DMS 273 (cell line): ENCODE measurements around the gene MED16.
A peak's percentile ranks its signal among the peaks of the same experiment; 100 is the strongest.
"Not testable (repeated sequence)": the region's sequence is repeated elsewhere in the genome, so short reads cannot be mapped to it uniquely, and the experiment has no call there.

Experiments used
- DNase-seq: peaks from one replicate; lab custom pipeline; 2025; ENCODE audit not compliant: unreplicated experiment; lab: John Stamatoyannopoulos, UW

Gene MED16

DNA sequence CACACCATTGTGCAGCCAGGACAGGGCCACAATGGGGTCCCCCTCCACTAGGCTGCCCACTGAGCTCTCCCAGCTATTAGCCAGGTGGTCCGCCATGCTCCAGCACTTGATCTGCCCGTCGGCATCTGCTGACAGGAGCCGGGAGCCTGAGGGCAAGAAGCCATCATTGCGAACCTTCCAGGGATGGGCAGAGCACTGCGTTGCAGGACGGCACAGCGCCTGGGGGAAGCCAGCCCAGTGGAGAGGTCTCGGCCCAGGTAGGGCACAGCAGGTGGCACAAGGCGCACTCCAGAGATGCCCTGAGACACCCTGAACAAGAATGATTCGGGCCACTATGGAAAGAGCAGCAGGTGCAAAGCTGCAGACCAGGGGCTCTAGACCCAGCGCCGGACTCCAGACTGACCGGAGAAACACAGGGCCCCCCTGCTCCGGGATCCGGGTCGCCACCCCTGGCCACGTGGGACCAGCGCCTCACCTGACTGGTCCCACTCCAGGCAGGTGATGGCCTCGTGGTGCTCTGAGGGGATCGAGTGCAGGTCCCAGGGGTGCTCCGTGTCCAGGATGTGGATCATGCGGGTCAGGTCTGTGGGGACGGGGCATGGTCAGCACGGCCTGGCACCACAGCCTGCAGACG, 3.2 kb downstream of the MED16 start:
- no peak for DNase-seq

DNA sequence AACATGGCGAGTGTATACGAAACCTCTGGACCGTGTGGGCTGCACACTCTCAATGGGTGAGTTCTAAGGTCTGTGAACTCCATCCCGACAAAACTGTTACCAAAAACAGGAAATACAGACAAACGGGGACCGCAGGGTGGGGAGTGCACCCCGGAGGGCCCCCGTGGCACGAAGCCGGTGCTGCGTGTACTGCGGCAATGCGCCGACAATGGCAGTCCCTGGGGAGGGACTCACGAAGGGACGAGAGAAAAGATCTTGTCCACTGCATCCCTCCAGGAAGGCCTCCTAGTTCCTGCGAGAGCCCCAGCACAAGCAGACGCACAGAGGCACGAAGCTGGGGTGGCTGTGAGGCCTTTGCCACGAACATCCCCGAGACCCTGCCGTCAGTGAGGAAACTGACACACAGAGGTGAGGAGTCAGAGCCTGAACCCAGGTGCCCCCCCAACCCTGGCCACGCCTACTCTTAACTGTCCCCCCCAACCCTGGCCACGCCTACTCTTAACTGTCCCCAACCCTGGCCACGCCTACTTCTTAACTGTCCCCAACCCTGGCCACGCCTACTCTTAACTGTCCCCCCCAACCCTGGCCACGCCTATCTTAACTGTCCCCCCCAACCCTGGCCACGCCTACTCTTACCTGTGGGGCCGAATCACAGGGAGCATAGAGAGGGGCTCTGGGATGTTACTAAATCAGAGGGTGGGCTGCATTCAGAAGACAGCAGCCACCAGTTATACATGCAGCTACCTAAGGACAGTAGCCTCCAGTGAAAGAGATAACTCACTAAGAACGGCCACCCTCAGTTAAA, 4.2 kb downstream of the MED16 start:
- no peak for DNase-seq

DNA sequence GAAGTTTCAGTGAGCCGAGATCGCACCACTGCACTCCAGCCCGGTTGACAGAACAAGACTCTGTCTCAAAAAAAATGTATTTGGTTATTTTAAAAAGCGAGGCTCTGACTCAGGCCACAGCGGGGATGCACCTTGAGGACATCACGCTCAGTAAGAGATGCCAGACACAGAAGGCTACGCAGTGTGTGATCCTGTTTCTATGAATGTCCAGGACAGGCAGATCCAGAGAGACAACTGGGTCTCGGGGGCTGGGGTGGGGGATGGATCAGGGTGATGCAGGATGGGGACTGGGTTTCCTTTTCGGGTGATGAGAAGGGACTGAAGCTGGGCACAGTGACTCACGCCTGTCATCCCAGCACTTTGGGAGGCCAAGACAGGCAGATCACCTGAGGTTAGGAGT, 5.4 kb downstream of the MED16 start:
- no peak for DNase-seq

DNA sequence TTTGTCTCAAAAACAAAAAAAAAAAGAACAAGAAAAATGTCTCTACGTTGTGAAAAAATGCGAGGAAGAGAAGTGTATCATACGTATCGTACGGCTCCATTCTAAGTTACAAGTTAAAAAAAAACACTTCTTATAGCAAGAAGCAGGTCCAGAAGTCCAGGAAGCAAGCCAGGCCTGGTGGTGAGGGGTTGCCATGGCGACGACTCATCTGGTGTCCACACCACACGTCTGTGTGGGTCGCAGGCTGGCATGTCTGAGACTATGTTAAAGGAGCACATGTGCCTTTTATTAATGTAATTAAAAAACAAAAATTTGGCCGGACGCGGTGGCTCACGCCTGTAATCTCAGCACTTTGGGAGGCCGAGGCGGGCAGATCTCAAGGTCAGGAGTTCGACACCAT, 5.9 kb downstream of the MED16 start:
- DNase-seq, result peak; percentile 59

DNA sequence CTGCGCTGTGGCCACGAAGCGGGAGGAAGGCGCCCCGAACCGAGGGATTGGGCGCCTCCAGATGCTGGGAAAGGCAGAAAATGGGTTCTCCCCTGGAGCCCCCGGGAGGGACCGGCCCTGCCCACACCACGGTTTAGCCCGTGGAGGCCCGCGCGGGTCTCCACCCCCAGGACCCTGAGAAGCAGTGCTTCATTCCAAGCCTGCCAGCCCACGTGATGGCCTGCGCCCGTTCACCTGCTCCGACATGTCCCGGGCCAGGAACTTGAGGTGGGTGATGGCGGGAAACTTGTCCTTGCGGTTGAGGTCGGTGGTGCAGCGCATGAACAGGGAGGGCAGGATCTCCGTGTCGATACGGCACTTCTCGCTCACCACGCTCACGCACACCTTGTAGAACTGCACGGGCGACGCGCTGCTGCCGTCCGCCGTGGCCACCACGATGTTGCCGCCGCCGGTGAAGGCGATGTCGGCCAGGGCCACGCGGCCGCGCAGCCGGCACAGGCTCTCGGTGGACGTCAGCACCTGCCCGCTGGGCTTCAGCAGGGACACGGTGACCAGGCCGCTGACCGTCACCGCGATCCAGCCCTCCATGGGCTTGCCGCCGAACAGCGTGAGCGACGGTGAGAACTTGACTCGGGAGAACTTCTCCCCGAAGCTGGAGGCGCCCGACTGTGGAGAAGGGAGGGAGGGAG, 7.3 kb downstream of the MED16 start:
- no peak for DNase-seq

DNA sequence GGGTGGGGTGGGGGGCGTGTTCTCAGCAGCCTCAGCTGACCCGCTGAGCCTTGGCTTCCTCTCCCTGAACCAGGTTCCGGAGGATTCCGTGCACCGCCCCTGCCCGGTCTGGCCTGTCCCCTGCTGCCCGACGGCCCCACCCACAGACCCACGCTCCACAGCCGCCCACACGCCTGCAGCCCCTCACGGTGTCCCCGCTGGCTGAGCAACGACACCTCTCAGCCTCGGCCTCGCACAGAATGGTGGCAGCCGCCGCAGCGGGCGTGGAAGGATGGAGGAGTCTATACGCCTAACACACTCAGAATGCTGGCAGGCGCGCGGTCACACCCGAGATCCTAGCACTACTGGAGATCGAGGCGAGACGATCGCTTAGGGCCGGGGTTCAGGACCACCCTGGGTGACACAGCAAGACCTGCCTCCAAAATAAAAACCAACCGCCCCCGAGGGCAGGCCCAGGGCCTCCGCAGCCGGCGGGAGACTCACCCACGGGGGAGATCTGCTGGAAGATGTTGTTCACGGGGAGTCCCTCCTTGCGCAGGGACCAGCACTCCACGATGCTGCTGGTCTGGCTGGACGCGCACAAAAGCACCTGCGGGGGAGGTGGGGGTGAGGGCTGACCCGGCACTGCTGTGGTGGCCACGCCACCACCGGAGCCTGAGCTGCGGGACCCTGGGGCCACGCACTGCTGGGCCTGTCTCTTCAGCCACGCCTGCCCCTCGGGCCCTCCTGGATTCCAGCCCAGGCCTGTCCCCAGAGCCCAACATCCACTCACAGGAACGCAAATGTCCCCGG, 8.4 kb downstream of the MED16 start:
- DNase-seq, result no peak

DNA sequence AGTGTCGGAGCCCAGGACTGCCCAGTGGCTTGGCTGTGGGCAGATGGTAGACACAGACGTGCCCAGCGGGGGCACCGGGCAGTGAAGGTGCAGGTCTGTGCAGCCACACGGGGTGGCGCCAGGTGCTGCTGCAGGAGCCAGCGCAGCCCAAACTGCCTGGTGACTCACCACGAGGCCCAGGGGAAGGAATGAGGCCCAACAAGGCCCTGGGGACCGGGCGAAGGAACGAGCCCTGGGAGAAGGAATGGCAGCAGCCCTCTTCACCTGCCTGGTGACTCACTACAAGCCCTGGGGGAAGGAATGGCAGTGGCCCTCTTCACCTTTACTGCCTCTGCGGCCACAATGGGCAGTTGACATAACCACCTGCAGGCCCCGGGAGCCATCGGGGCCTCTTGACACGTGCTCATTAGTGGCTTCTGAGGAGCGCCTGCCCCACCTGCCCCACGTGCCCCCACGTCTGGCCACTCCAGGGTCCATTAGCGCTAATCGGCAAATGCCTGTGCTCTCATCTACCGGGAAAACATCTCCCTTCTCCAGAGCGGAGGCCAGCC, 9.3 kb downstream of the MED16 start:
- DNase-seq, result peak; percentile 76

DNA sequence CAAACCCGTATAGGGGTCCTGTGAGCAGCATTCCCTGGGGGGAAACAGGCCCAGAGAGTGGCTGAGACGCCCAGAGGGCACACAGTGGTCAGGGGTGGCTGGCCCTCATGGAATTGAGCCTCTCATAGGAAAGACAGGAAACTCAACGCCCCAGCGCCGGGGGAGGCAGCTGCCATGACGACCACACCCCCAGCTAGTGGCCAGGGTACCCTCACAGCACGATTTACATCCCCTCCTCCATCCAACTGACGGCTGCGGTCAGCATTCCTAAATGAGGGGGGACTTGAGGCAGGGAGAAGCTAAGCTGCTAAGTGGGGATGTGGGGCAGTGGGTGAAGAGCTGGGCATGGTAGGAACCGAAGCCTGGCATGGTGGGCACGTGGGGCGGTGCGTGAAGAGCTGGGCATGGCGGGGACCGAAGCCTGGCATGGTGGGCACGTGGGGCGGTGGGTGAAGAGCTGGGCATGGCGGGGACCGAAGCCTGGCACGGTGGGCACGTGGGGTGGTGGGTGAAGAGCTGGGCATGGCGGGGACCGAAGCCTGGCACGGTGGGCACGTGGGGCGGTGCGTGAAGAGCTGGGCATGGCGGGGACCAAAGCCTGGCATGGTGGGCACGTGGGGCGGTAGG, 10.0 kb downstream of the MED16 start:
- no peak for DNase-seq

DNA sequence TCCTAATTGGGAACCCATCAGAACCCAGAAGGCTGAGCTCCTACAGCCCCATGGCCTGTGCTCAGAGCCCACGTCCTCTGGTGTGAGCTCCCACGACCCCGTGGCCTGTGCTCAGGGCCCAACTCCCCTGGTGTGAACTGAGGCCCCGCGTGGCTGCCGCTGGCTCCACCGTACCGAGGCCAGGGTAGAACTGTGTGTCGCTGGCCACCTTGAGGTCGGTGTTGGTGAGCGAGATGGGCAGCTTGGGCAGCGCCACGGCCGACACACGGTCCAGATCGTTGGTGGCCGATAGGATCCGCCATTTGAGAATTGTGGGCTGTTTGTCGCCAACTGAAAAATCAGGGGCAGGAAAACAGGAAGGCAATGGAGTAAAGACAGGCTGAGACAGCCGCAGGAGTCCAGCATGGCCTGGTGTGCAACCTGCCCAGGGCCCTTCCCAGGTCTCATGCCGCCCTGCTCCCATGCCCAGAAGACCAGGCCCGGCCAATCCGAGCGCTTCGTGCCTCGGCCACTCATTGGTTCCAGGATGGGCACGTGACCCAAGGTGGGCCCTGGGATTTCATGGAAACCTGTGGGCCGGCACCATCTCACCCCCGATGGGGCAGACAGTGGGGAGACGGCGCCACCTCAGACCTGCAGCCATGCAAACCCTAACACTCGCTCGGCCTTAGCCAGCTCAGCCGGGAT, 11.5 kb downstream of the MED16 start:
- DNase-seq, result no peak

DNA sequence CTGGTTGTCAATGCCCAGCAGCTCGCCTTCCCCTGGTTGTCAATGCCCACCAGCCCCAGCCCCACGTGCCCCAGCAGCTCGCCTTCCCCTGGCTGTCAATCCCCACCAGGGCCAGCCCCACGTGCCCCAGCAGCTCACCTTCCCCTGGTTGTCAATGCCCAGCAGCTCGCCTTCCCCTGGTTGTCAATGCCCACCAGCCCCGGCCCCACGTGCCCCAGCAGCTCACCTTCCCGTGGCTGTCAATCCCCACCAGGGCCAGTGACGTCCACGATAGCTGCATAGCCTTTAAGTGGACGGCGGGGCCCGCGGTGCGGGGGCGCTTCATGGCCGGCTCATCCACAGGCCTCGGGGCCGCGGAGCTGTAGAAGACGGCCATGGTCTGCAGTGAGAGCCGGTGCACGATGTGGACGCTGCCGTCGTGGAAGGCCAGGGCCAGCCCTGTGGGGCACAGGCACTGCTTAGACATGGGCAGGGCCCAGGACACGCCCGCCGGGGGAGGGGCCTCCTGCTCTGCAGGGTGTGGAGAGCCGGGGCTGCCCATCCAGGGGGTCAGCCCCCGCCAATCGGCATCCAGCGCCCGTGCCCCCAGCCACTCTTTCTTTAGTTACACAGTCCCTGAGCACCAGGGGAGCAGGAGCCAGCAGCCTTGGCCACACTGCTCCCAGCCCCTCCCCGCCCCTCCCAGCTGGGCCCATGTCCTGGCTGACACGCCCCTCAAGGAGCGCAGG, 13.1 kb downstream of the MED16 start:
- no peak for DNase-seq

DNA sequence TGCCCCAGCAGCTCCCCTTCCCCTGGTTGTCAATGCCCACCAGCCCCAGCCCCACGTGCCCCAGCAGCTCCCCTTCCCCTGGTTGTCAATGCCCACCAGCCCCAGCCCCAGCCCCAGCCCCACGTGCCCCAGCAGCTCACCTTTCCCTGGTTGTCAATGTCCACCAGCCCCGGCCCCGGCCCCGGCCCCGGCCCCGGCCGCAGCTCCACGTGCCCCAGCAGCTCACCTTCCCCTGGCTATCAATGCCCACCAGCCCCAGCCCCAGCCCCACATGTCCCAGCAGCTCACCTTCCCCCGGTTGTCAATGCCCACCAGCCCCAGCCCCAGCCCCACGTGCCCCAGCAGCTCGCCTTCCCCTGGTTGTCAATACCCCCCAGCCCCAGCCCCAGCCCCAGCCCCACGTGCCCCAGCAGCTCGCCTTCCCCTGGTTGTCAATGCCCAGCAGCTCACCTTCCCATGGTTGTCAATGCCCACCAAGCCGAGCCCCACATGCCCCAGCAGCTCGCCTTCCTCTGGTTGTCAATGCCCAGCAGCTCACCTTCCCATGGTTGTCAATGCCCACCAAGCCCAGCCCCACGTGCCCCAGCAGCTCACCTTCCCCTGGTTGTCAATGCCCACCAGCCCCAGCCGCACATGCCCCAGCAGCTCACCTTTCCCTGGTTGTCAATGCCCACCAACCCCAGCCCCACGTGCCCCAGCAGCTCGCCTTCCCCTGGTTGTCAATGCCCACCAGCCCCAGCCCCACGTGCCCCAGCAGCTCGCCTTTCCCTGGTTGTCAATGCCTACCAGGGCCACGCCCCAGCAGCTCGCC, 14.0 kb downstream of the MED16 start:
- not testable (repeated sequence) for DNase-seq

DNA sequence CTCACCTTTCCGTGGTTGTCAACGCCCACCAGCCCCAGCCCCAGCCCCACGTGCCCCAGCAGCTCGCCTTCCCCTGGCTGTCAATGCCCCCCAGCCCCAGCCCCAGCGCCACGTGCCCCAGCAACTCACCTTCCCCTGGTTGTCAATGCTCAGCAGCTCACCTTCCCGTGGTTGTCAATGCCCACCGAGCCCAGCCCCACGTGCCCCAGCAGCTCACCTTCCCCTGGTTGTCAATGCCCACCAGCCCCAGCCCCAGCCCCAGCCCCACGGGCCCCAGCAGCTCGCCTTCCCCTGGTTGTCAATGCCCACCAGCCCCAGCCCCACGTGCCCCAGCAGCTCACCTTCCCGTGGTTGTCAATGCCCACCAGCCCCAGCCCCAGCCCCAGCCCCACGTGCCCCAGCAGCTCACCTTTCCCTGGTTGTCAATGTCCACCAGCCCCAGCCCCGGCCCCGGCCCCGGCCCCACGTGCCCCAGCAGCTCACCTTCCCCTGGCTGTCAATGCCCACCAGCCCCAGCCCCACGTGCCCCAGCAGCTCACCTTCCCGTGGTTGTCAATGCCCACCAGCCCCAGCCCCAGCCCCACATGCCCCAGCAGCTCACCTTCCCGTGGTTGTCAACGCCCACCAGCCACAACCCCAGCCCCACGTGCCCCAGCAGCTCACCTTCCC, 14.9 kb downstream of the MED16 start:
- DNase-seq, result not testable (repeated sequence)

DNA sequence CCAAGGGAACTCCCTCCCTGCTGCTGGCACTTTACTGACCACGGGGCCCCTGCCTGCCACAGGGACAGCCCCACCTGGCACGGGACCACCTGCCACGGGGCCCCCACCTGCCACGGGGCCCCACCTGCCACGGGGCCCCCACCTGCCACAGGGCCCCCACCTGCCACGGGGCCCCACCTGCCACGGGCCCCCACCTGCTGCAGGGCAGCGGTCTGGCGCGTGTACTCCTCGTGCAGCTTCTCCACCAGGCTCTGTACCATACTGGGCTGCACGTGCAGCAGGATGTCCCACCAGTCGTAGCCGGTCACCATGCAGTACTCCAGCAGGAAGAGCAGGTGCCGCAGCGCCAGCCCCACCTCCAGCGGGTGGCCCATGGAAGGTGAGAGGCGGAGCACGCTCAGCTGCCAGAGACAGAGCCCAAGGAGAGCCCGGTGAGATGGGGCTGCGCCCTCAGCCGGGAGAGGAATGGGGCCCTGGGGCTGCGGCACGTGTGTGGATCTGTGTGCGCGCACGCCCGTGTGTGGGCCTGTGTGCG, 16.1 kb downstream of the MED16 start:
- no peak for DNase-seq

DNA sequence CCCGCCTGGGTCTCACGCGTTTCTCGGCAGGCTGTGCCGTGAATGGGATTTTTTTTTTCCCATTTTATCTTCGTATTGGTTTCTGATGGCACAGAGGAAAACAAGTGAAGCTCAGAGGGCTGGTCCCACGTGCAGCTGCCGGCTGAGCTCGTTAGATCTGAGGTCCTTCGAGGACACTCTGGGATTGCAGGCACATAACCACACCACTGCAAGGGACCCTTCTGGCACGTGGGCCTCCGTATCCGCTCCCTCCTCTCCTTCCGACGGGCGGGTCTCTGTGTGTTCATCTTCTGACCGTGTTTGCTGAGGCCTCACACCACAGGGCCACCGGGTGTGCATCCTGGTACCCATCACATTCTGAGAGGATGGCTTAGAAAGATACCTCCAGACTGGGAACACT, 16.9 kb downstream of the MED16 start:
- DNase-seq, result peak; percentile 38

DNA sequence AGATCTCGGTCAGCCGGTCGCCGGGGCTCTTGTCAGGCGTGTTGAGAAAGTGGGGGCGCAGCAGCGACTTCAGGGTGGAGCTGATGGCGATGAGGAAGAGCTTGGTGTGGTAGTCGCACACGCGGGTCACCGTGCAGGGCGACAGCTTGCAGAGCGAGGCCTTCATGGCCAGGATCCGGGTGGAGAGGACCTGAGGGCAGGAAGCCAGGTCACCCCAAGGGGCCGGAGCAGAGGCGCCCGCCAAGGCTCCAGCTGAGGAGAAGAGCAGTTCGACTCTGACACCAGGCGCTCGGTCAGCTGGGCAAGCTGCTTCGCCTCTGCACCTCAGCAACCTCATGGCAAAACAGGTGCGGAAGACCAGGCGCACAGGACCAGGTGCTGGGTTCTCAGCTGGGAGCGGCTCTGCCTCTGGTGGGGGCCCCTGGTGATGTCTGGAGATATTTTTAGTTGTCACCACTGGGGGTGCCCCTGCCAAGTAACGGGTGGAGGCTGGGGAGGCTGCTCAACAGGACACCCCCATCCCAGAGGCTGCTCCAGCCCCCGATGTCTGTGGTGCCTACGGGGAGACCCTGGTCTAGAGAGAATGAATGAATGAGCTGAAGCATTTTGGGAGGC, 17.6 kb downstream of the MED16 start:
- no peak for DNase-seq

DNA sequence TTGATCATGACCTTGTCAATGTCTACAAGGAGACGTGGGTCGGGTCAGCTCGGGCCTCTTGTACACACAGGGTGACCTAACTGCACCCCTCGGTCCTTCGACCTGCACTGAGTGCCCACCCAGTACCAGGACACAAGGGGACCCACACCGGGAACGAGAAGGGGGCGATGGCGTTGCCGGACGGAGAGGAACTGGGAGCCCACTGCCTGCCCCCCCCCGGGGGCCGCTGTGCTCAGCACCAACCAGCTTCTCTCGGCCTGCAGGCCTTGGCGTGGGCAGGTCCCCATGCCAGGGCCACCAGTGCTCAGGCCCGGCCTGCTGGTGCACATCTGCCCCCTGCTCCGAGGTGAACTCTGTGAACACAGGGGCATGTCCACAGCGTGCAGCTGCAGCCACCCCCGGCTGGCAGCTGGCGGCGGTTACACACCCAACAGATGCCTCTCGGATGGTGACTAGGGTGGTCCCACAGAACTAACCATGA, 19.4 kb downstream of the MED16 start:
- no peak for DNase-seq

DNA sequence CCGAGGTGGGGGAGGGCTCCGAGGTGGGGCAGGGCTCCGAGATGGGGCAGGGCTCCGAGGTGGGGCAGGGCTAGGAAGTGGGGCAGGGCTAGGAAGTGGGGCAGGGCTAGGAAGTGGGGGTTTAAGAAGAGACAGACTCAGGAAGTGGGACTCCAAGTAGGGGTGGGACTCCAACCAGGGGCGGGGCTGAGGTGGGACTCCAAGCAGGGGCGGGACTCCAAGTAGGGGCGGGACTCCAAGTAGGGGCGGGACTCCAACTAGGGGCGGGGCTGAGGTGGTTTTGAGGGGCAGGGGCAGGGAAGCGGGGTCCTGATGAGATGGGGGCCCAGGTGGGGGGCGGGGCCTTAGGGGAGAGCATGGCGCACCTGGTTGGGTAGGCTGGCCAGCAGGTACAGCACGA, 19.9 kb downstream of the MED16 start:
- peak; percentile 36 for DNase-seq
